Measurements from ENCODE around the gene SLC26A8.

- TF ChIP-seq CTCF (IDR thresholded peaks at IDR 0.05) (no peak), POLR2A (IDR thresholded peaks at IDR 0.05) (no peak), POLR2AphosphoS5 (IDR thresholded peaks at IDR 0.05) (no peak)
Observed at GRCh38 chr6:36050947-36051710, 26.7 kb upstream of the SLC26A8 start.

All from prostate gland (tissue), 2 donors.